ENCODE data around the gene SELENON.

DNA sequence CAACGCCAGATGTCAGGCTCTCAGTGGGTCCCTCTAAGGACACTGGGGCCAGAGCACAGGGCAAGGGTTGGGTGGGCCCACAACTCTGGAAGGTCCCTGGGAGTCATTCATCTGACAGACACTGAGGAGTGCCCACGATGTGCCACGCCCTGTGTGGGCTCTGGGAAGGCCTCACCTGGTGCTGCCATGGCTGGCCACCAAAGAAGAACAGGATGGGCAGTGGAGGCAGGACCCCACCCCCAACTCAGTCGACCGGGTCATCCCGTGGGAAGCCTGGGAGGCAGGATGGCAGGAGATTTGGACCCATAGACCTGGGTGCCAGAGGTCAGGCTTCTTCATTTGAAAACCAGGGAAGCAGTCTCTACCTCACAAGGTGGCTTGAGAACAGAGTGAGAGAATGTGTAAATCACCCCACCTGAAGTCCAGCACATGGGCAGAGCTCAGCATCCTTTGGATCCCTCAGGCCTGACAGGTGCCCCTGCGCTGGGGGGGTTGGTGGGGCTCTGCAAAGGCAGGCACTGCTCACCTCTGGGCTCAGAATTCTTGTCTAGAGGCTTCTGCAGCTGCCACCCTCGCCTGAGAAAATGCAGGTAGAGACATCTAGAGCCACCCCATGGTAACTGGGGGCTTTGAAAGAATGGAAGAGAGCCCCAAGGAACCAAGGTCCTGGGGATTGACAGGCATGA lies 1.2 kb upstream of the SELENON start:
- TF ChIP-seq, protein P1, sequence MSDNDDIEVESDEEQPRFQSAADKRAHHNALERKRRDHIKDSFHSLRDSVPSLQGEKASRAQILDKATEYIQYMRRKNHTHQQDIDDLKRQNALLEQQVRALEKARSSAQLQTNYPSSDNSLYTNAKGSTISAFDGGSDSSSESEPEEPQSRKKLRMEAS (IDR thresholded peaks at IDR 0.05; ENCODE audit: low read depth, low read length), result no peak
- TF ChIP-seq, protein P2, sequence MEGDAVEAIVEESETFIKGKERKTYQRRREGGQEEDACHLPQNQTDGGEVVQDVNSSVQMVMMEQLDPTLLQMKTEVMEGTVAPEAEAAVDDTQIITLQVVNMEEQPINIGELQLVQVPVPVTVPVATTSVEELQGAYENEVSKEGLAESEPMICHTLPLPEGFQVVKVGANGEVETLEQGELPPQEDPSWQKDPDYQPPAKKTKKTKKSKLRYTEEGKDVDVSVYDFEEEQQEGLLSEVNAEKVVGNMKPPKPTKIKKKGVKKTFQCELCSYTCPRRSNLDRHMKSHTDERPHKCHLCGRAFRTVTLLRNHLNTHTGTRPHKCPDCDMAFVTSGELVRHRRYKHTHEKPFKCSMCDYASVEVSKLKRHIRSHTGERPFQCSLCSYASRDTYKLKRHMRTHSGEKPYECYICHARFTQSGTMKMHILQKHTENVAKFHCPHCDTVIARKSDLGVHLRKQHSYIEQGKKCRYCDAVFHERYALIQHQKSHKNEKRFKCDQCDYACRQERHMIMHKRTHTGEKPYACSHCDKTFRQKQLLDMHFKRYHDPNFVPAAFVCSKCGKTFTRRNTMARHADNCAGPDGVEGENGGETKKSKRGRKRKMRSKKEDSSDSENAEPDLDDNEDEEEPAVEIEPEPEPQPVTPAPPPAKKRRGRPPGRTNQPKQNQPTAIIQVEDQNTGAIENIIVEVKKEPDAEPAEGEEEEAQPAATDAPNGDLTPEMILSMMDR (IDR thresholded peaks at IDR 0.05; ENCODE audit: low read depth, low read length), result no peak
- TF ChIP-seq MYC (IDR thresholded peaks at IDR 0.05; ENCODE audit: low read depth, low read length) (no peak), POLR2A (IDR thresholded peaks at IDR 0.05; ENCODE audit: extremely low read depth, insufficient read length) (no peak)

Data from NB4 (cell line).